OCI-LY1 (cell line): ENCODE results near the gene CNTNAP5.

ENCODE experiments used
- H2AFZ ChIP-seq: fragments of 200-600 bp; sonication (generic), shearing (Covaris generic); 2 replicates; pipeline ENCODE4 v1.6.0; 2014; ENCODE audit warnings: antibody characterized with exemption, mild to moderate bottlenecking, low read length
- H3F3A ChIP-seq: fragments of 200-600 bp; sonication (generic), shearing (Covaris generic); 2 replicates; pipeline ENCODE4 v1.6.0; 2014; ENCODE audit warnings: mild to moderate bottlenecking, antibody characterized with exemption, low read length, moderate library complexity; ENCODE audit not compliant: insufficient read depth
- H3K27ac ChIP-seq: fragments of 200-600 bp; sonication (generic); 2 replicates; pipeline ENCODE4 v1.5.1; 2014; ENCODE audit warnings: low read length, mixed run types, mild to moderate bottlenecking, low read depth; ENCODE audit not compliant: poor library complexity, severe bottlenecking
- H3K27me3 ChIP-seq: fragments of 200-600 bp; sonication (generic); 2 replicates; pipeline ENCODE4 v1.6.0; 2014; ENCODE audit warnings: antibody characterized with exemption, mild to moderate bottlenecking, low read length, moderate library complexity; ENCODE audit not compliant: insufficient read depth
- H3K36me3 ChIP-seq: fragments of 200-600 bp; sonication (generic); 2 replicates; pipeline ENCODE4 v1.6.1; 2014; ENCODE audit warnings: mild to moderate bottlenecking, antibody characterized with exemption, low read length, moderate library complexity, mixed read lengths; ENCODE audit not compliant: insufficient read depth
- H3K4me1 ChIP-seq: fragments of 200-600 bp; sonication (generic); 2 replicates; pipeline ENCODE4 v1.5.1; 2014; ENCODE audit warnings: mild to moderate bottlenecking, low read length, moderate library complexity; ENCODE audit not compliant: insufficient read depth, severe bottlenecking
- H3K4me2 ChIP-seq: fragments of 200-600 bp; sonication (generic), shearing (Covaris generic); 2 replicates; pipeline ENCODE4 v1.6.1; 2014; ENCODE audit warnings: low read length
- H3K4me3 ChIP-seq: fragments of 200-600 bp; sonication (generic); 2 replicates; pipeline ENCODE4 v1.5.1; 2014; ENCODE audit warnings: low read length, low read depth, mild to moderate bottlenecking, mixed read lengths; ENCODE audit not compliant: poor library complexity, severe bottlenecking
- H3K79me2 ChIP-seq: fragments of 200-600 bp; shearing (Covaris generic); 2 replicates; pipeline ENCODE4 v1.6.1; 2016; ENCODE audit warnings: mixed run types, low read length, mixed read lengths; ENCODE audit not compliant: insufficient read depth
- H3K9ac ChIP-seq: fragments of 200-600 bp; sonication (generic), shearing (Covaris generic); 2 replicates; pipeline ENCODE4 v1.6.1; 2014; ENCODE audit warnings: mild to moderate bottlenecking, low read length, mixed read lengths
- H3K9me2 ChIP-seq: fragments of 200-600 bp; sonication (generic), shearing (Covaris generic); 2 replicates; pipeline ENCODE4 v1.6.1; 2014; ENCODE audit warnings: low read depth, mild to moderate bottlenecking, low read length, mixed read lengths
- H3K9me3 ChIP-seq: fragments of 200-600 bp; shearing (Covaris generic); 2 replicates; pipeline ENCODE4 v1.6.1; 2014; ENCODE audit warnings: low read length, mixed read lengths
- H4K20me1 ChIP-seq: fragments of 200-600 bp; sonication (generic), shearing (Covaris generic); 2 replicates; pipeline ENCODE4 v1.6.0; 2016; ENCODE audit warnings: mild to moderate bottlenecking, low read length; ENCODE audit not compliant: insufficient read depth
- CTCF ChIP-seq: fragments of 200-600 bp; sonication (generic), shearing (Covaris generic); IDR thresholded peaks from 2 replicates; pipeline ENCODE4 v1.5.1; 2017; ENCODE audit warnings: mild to moderate bottlenecking, antibody characterized with exemption, low read length, moderate library complexity, mixed read lengths
- EZH2 ChIP-seq: fragments of 200-600 bp; sonication (generic), shearing (Covaris generic); IDR thresholded peaks from 2 replicates; pipeline ENCODE4 v1.8.0; 2017; ENCODE audit warnings: borderline replicate concordance, mixed run types, mild to moderate bottlenecking, antibody characterized with exemption, low read length, moderate library complexity, mixed read lengths

The CNTNAP5 gene

GRCh38 chr2:124571836-124572235 is 546.7 kb downstream of the CNTNAP5 start:
- Histone ChIP-seq H3K9me2 (no peaks in the 10 kb centered on the region), H3K36me3 (no peaks in the 10 kb centered on the region), H3K9ac (no peak overlapping the region), H3K9me3 (no peaks in the 10 kb centered on the region), H4K20me1 (no peaks in the 10 kb centered on the region), H3K4me3 (no peak overlapping the region), H2AFZ (no peak overlapping the region), H3K4me1 (no peaks in the 10 kb centered on the region), H3K27ac (no peak overlapping the region), H3K4me2 (no peak overlapping the region), H3K79me2 (no peaks in the 10 kb centered on the region), H3F3A (no peaks in the 10 kb centered on the region), H3K27me3 (no peaks in the 10 kb centered on the region)
- no peak for TF ChIP-seq EZH2
- TF ChIP-seq CTCF: no peak

GRCh38 chr2:124572934-124573634 is 548.0 kb downstream of the CNTNAP5 start:
- H3K4me1 ChIP-seq: no peaks in the 10 kb centered on the region
- no peaks in the 10 kb centered on the region for H3K36me3 ChIP-seq
- TF ChIP-seq EZH2 (no peak), CTCF (no peak)
- H3F3A ChIP-seq: no peaks in the 10 kb centered on the region
- H3K9ac ChIP-seq: no peak overlapping the region
- H4K20me1 ChIP-seq: no peaks in the 10 kb centered on the region
- no peaks in the 10 kb centered on the region for H3K79me2 ChIP-seq
- no peak overlapping the region for H3K4me2 ChIP-seq
- H3K9me2 ChIP-seq: no peaks in the 10 kb centered on the region
- no peaks in the 10 kb centered on the region for H3K27me3 ChIP-seq
- H3K27ac ChIP-seq: no peak overlapping the region
- no peaks in the 10 kb centered on the region for H3K9me3 ChIP-seq
- no peak overlapping the region for H3K4me3 ChIP-seq
- H2AFZ ChIP-seq: no peak overlapping the region

- H3K9me3 ChIP-seq: no peaks in the 10 kb centered on the region
- H2AFZ ChIP-seq: no peak overlapping the region
- H3K4me2 ChIP-seq: no peak overlapping the region
- no peaks in the 10 kb centered on the region for H4K20me1 ChIP-seq
- TF ChIP-seq CTCF (no peak), EZH2 (no peak)
- H3K9me2 ChIP-seq: no peaks in the 10 kb centered on the region
- no peaks in the 10 kb centered on the region for H3K79me2 ChIP-seq
- H3K4me3 ChIP-seq: no peak overlapping the region
- no peaks in the 10 kb centered on the region for H3K4me1 ChIP-seq
- H3K36me3 ChIP-seq: no peaks in the 10 kb centered on the region
- H3K9ac ChIP-seq: no peak overlapping the region
- H3F3A ChIP-seq: no peaks in the 10 kb centered on the region
- H3K27me3 ChIP-seq: no peaks in the 10 kb centered on the region
- no peak overlapping the region for H3K27ac ChIP-seq
Measured at GRCh38 chr2:124575497-124575896, 550.4 kb downstream of the CNTNAP5 start.
